IPS-20b (cell line): ENCODE measurements around the gene CSNK1D.

Experiments used
- H3K27ac ChIP-seq: one replicate; pipeline ENCODE4 v1.5.1; 2013; ENCODE audit warnings: low read length
- H3K27me3 ChIP-seq: 2 replicates; pipeline ENCODE4 v1.6.1; 2013; ENCODE audit warnings: mild to moderate bottlenecking, low read length, inconsistent platforms; ENCODE audit not compliant: insufficient read depth
- H3K36me3 ChIP-seq: 2 replicates; pipeline ENCODE4 v1.6.1; 2013; ENCODE audit warnings: low read depth, mild to moderate bottlenecking, inconsistent platforms, low read length, moderate library complexity; ENCODE audit not compliant: insufficient read depth
- H3K4me1 ChIP-seq: 2 replicates; pipeline ENCODE4 v1.6.1; 2013; ENCODE audit warnings: mild to moderate bottlenecking, control low read depth, inconsistent platforms, low read length, moderate library complexity; ENCODE audit not compliant: insufficient read depth
- H3K4me3 ChIP-seq: 2 replicates; pipeline ENCODE4 v1.5.1; 2013; ENCODE audit warnings: mild to moderate bottlenecking, low read length, inconsistent platforms
- H3K9ac ChIP-seq: 2 replicates; pipeline ENCODE4 v1.6.1; 2013; ENCODE audit warnings: low read depth, mild to moderate bottlenecking, inconsistent platforms, low read length, moderate library complexity
- H3K9me3 ChIP-seq: 2 replicates; pipeline ENCODE4 v1.6.1; 2013; ENCODE audit warnings: mild to moderate bottlenecking, low read depth, low read length, inconsistent platforms; ENCODE audit not compliant: insufficient read depth

CSNK1D gene

DNA sequence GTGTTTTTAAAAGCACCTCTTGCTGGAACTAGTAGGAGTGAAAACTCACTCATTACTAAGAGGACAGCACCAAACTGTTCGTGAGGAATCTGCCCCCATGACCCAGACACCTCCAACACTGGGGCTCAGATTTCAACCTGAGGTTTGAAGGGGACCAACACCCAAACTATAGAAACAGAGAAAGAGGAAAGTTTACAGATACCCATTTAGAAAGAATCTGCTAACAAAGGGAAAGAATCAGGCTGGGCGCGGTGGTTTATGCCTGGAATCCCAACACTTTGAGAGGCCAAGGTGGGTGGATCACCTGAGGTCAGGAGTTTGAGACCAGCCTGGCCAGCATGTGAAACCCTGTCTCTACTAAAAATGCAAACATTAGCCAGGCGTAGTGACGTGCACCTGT is 3.4 kb upstream of the CSNK1D start:
- H3K4me1 ChIP-seq = peaks cover 10% of the 10 kb centered on the region
- H3K9ac ChIP-seq = no peak overlapping the region
- no peak overlapping the region for H3K4me3 ChIP-seq

DNA sequence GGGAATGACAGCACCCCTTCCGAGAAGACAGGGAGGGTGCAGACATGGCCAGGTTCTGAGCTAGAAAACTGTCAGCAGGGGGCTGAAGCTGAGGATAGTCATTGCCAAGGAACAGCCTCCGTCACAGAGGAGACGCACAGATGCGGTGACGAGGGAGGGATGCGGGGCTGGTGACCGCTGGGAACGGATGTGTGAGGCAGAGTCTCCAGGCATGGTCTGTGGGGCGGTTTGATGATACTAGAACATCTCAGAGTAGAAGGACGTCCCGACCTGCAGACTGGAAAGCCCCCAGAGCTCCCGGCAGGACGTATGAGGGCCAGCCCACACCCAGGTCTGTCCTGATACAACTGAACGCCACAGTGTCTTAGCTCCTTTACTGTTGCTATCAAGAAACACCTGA is 1.8 kb upstream of the CSNK1D start:
- Histone ChIP-seq H3K36me3 (peaks cover 17% of the 10 kb centered on the region), H3K27me3 (peaks cover 12% of the 10 kb centered on the region; the same call in 1 of the 2 replicates), H3K27ac (no peak overlapping the region), H3K4me1 (peaks cover 13% of the 10 kb centered on the region), H3K9ac (no peak overlapping the region), H3K4me3 (no peak overlapping the region), H3K9me3 (no peaks in the 10 kb centered on the region)

More for the DNA sequence above, 3.4 kb upstream of the CSNK1D start:
- Histone ChIP-seq H3K27me3 (peaks cover 12% of the 10 kb centered on the region; the same call in 1 of the 2 replicates), H3K36me3 (peaks cover under 1% of the 10 kb centered on the region; the same call in 1 of the 2 replicates), H3K9me3 (no peaks in the 10 kb centered on the region), H3K27ac (no peak overlapping the region)

DNA sequence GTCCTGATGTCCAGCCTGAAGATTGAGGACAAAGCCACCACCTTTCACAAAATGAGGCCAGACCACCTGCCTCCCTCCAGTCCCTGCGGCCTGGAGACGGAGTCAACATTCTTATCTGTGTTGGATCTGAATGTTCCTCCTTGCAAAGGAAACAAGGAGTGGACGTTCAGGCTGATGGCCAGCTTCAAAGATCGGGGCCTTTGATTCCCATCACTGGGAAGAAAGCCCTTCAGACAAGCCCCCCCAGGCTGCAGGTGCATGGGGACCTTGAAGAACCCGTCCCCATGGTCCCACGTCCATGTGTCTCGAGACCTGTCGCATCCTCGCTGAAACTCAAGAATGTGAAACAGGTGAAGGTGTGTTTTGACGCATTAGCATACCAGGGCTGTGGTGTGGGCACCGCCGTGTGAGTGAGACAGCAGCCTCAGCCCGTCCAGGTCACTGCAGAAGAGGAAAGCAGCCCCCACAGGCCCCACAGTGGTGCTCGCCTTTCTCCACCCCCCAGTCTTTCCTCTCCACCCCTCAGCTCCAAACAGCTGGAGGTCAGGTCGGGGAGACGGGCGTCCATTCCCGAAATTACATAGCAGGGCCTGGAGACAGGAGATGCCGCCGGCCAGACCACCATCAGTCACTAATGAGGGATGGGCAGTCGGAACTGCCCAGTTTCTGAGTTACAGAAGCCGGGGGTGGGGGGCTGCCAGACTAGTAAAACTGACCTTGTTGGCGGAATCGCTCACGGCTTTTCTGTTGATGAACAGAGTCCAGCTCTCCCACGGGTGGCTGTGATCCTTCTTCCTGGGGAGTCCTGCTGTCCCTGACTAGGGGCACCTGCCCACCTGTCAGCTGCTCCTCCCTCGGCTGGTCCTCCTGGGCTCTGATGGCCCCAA is 877 bp upstream of the CSNK1D start:
- Histone ChIP-seq H3K27ac (no peak overlapping the region), H3K36me3 (peaks cover 26% of the 10 kb centered on the region), H3K9ac (peak overlapping the region; percentile 60; the same call in 1 of the 2 replicates), H3K4me1 (peaks cover 18% of the 10 kb centered on the region), H3K9me3 (no peaks in the 10 kb centered on the region), H3K4me3 (peak overlapping the region; percentile 68; the same call in 1 of the 2 replicates), H3K27me3 (peaks cover 12% of the 10 kb centered on the region; the same call in 1 of the 2 replicates)

DNA sequence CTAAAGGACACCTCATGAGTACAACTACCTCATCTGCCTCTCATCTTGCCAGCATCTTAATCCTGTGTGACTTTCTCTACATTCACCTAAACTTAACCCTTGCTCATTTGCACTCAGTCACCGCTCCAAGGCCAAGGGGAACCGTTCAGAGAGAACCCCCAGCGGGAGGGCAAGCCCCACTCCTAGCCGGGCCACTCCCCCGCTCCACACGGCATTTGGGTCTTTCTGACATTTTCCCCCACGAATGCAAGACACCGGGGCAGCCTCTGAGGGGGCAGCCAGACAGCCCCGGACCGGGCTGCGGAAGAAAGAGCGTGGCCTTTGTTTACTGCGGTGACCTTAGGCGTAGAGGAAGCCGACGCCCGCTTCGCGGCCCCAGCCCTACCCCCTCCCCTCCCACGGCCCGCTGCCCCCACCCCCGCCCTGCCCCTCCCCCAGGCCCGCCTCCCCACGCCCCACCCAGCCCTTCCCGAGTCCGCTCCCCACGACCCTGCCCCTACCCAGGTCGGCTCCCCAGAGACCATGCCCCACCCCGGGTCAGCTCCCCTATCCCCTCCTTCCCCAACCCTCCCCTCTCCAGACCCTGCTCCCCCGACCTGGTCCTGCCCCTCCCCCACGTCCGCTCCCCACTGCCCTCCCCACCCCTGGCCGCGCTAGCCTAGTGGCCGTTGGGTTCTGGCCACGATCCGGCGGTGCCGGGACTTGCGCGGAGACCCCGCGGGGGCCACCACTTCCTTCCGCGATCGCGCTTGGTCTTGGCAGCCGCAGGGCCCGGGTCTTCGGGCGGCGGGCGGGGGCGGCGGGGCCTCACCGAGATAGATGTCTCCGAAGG is 789 bp downstream of the CSNK1D start:
- Histone ChIP-seq H3K9me3 (no peaks in the 10 kb centered on the region), H3K4me1 (peaks cover 22% of the 10 kb centered on the region), H3K36me3 (peaks cover 42% of the 10 kb centered on the region), H3K27me3 (peaks cover 9% of the 10 kb centered on the region; the same call in 1 of the 2 replicates), H3K9ac (peak overlapping the region; percentile 85), H3K4me3 (peak overlapping the region; percentile 70), H3K27ac (no peak overlapping the region)

DNA sequence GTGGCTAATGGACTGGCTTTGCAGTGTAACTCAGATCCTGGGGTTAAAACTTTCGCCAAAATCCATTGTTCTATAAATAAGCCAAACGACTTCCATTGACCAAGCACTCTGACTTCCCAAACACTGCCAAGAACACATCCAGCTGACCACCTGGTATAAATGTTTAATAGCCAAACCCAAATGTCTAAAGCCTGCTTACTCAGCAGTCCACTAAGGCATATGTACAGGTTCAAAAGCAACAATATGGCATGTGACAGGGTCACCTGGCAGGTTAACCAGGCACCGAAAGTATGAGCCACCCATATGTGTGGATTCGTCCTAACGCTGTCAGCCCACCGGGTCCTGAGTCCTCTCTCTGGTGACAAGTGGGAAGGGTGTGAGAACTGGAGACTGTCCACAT is 2.1 kb downstream of the CSNK1D start:
- Histone ChIP-seq H3K4me1 (peaks cover 16% of the 10 kb centered on the region), H3K27me3 (peaks cover 6% of the 10 kb centered on the region; the same call in 1 of the 2 replicates), H3K36me3 (peaks cover 47% of the 10 kb centered on the region), H3K9ac (no peak overlapping the region), H3K4me3 (peak overlapping the region; percentile 70), H3K27ac (no peak overlapping the region), H3K9me3 (no peaks in the 10 kb centered on the region)

DNA sequence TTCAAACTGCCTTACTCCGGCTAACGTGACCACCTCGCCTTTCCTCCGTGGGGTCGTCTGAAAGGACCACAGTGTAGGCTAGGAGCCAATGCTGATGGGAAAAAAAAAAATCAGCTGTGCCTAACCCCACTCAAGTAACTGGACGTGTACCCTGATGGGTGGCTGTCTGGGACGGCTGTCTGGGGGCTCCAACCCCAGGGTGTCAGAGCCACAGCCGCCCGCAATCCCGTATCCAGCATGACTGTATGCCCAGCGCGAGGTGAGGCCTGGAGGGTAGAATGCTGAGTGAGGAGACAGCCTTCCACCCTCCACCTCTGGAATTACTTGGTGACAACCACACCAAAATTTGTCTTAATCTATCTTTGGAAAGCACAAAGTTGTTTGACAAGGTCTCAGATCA is 2.8 kb downstream of the CSNK1D start:
- H3K9me3 ChIP-seq = no peaks in the 10 kb centered on the region
- H3K4me3 ChIP-seq = no peak overlapping the region
- H3K4me1 ChIP-seq = peaks cover 16% of the 10 kb centered on the region
- peaks cover 55% of the 10 kb centered on the region for H3K36me3 ChIP-seq
- H3K27ac ChIP-seq = no peak overlapping the region
- H3K27me3 ChIP-seq = peaks cover 6% of the 10 kb centered on the region; the same call in 1 of the 2 replicates
- H3K9ac ChIP-seq = no peak overlapping the region

DNA sequence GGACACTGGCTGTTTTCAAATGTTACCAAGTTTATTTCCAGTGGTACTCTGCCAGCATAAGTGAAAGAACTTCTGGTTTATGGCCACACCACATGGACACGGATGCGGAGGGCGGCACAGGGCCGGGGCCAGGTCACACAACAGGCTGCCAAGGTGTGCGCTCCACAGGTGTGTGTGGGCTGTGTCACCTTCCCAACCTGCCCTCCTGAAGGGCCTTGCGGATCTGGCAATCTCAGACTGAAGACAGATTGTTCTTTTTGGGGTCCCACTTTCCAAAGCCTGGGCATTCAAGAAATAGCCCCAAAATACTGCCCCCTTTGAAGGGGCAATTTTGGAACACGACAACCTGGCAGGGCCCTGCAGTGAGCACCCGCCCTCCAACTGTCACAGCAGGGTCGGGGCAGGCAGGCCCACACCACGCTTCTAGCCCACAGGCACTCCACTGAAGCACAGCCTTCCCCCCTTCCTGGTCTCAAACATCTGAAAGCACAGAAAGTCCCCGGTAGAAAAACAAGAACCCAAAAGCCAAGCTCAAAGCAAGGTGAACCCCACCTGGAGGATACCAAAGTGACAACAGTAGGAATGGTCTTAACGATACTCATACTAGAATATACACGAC is 3.5 kb downstream of the CSNK1D start:
- H3K4me3 ChIP-seq = no peak overlapping the region
- H3K36me3 ChIP-seq = peaks cover 62% of the 10 kb centered on the region
- H3K9ac ChIP-seq = no peak overlapping the region
- H3K9me3 ChIP-seq = no peaks in the 10 kb centered on the region
- peaks cover 6% of the 10 kb centered on the region; the same call in 1 of the 2 replicates for H3K27me3 ChIP-seq
- peaks cover 16% of the 10 kb centered on the region for H3K4me1 ChIP-seq
- H3K27ac ChIP-seq = no peak overlapping the region

DNA sequence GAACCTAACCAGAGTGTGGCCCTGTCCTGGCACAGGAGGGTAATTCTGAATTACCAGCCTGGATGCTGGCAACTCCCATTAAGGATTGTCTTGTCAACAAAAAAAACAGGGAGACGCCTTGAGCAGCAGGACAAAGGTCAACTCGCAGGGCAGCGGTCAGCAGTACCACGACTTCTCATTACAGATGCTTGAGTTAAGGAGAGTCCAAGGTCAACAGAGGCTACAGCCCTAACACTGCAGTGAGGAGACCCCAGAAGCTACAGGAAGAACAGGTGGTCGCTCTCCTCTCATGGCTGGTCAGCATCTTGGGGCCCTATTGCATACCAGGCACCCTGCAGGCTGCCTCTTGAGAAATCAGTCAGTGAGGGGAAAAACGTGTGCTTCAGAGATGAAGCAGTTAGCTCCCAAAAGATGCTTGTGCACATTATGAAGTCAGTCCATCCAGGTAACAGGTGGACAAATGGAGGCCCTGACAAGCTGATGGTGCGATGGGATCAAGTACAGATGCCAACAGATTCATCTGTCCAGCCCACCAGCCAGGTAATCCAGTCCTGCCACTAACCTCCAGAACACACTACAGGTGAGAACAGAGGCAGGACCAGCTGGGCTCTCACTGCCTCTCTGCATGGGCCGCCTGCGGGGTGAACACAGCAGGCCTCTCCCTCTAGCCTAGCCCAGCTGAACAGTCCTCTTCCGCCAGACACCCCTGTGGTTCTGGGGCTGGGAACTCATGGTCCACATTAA is 4.2 kb downstream of the CSNK1D start:
- H3K9me3 ChIP-seq = no peaks in the 10 kb centered on the region
- H3K27ac ChIP-seq = no peak overlapping the region
- peaks cover 68% of the 10 kb centered on the region for H3K36me3 ChIP-seq

DNA sequence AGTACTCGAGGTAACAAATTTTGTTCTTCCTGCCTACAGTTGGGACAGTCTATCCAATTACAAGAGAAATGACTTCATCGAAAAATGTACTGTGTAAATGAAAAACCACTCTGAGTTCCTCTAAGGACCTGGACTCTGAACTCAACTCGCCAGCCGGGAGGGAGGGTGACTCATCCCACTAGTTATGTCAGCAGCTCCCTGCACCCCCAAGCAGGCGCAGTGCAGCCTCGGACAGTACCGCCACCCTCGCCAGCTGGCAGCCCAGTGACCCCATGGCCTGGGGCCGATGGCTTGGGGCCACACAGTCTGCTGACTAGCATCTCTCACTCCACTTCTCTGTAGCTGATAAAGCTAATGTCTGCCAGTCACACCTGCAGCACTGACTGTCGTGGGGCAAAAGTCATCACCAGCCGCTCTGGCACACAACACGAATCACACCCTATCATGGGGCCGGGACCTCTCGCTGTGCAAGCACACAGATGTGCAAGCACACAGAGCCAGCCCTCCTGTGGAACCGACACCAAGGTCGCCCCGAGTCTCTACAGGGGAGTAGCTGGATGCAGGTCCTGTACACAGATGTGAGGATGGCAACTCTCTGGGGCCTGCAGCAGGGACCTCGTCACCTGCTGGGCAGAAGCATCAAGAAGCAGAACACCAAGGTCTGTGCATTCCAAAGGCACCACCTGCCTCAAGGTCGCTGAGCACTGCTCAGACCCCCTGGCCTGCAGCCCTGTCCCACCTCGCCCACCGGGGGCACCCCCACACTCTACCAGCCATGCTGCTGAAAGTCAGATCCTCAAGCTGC is 5.7 kb downstream of the CSNK1D start:
- Histone ChIP-seq H3K9me3 (no peaks in the 10 kb centered on the region), H3K4me3 (no peak overlapping the region), H3K27me3 (no peaks in the 10 kb centered on the region), H3K27ac (no peak overlapping the region), H3K9ac (no peak overlapping the region), H3K4me1 (peaks cover 16% of the 10 kb centered on the region), H3K36me3 (peaks cover 83% of the 10 kb centered on the region)

More for the DNA sequence above, 4.2 kb downstream of the CSNK1D start:
- Histone ChIP-seq H3K4me1 (peaks cover 16% of the 10 kb centered on the region), H3K27me3 (peaks cover 5% of the 10 kb centered on the region; the same call in 1 of the 2 replicates), H3K9ac (no peak overlapping the region), H3K4me3 (no peak overlapping the region)

DNA sequence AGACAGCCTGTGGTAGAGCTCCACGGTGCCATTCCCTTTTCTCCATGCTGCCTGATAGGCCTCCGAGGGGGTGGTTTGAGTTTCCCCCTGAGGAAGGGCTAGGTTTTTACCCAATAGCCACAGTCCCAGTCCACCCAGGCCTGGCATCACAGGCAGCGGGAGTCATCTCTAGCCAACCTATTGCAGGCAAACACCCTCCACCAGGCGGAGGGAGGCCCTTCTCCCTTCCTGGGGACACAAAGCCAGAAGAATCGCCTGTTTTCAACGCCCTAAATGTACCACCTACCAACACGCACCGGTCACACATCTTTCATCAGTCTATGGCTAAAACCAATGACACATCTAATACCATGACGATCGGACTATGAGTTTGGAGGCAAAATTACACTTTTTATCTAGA is 7.4 kb downstream of the CSNK1D start:
- Histone ChIP-seq H3K27ac (no peak overlapping the region), H3K9ac (no peak overlapping the region), H3K36me3 (peaks cover 91% of the 10 kb centered on the region), H3K4me3 (no peak overlapping the region), H3K9me3 (no peaks in the 10 kb centered on the region), H3K27me3 (no peaks in the 10 kb centered on the region), H3K4me1 (peaks cover 12% of the 10 kb centered on the region)
